OCI-LY7 (cell line): ENCODE results near the gene MED22. TPM values are rescaled to one million over a fixed set of nuclear protein-coding genes. Genes with fewer than 3 reads are reported as not detected.
A peak's percentile ranks its signal among the peaks of the same experiment; 100 is the strongest.

Experiments used
- BruUV-seq: library from RNA; stranded (reverse); fragments of 400-500 nt; replicated peaks from 2 replicates; lab custom pipeline; 2021; lab: Mats Ljungman, UMichigan
- CTCF ChIA-PET: fragments of 300-600 bp; sonication (Branson Sonifier 250); formaldehyde crosslinking; loops from one replicate; lab custom pipeline; 2022; ENCODE audit warnings: antibody characterized with exemption; ENCODE audit not compliant: unreplicated experiment; lab: Charles Lee
- POLR2A ChIA-PET: fragments of 300-600 bp; sonication (Branson Sonifier 250); formaldehyde crosslinking; loops from one replicate; lab custom pipeline; 2022; ENCODE audit warnings: antibody characterized with exemption; lab: Charles Lee
- DNase-seq: peaks from one replicate; pipeline ENCODE4 v3.0.0-alpha.2; 2015; ENCODE audit warnings: low spot score
- H2AFZ ChIP-seq: fragments of 200-600 bp; sonication (generic), shearing (Covaris generic); 2 replicates; pipeline ENCODE4 v1.6.1; 2014; ENCODE audit warnings: mild to moderate bottlenecking, antibody characterized with exemption, low read length, moderate library complexity
- H3K27ac ChIP-seq: fragments of 200-600 bp; sonication (generic); 2 replicates; pipeline ENCODE4 v1.5.1; 2014; ENCODE audit warnings: mixed run types, low read depth, mild to moderate bottlenecking, moderate library complexity, low read length, inconsistent platforms; ENCODE audit not compliant: poor library complexity, severe bottlenecking
- H3K36me3 ChIP-seq: fragments of 200-600 bp; sonication (generic); 2 replicates; pipeline ENCODE4 v1.6.1; 2014; ENCODE audit warnings: mild to moderate bottlenecking, antibody characterized with exemption, low read length, moderate library complexity, mixed read lengths; ENCODE audit not compliant: insufficient read depth
- H3K4me1 ChIP-seq: fragments of 200-600 bp; sonication (generic); 2 replicates; pipeline ENCODE4 v1.5.1; 2014; ENCODE audit warnings: mild to moderate bottlenecking, low read length; ENCODE audit not compliant: insufficient read depth, poor library complexity, severe bottlenecking
- H3K4me2 ChIP-seq: fragments of 200-600 bp; sonication (generic); 2 replicates; pipeline ENCODE4 v1.6.1; 2014; ENCODE audit warnings: mild to moderate bottlenecking, low read length
- H3K4me3 ChIP-seq: fragments of 200-600 bp; sonication (generic); 2 replicates; pipeline ENCODE4 v1.5.1; 2014; ENCODE audit warnings: mild to moderate bottlenecking, low read depth, low read length; ENCODE audit not compliant: poor library complexity, severe bottlenecking
- H3K79me2 ChIP-seq: fragments of 200-600 bp; sonication (generic); 2 replicates; pipeline ENCODE4 v1.6.1; 2016; ENCODE audit warnings: low read depth, mild to moderate bottlenecking, low read length, moderate library complexity, mixed read lengths; ENCODE audit not compliant: insufficient read depth
- H3K9me2 ChIP-seq: fragments of 200-600 bp; sonication (generic); 2 replicates; pipeline ENCODE4 v1.6.1; 2016; ENCODE audit warnings: mild to moderate bottlenecking, low read length, mixed read lengths; ENCODE audit not compliant: insufficient read depth
- H3K9me3 ChIP-seq: fragments of 200-600 bp; sonication (generic); 2 replicates; pipeline ENCODE4 v1.6.1; 2014; ENCODE audit warnings: mild to moderate bottlenecking, mixed run types, low read length, mixed read lengths
- H4K20me1 ChIP-seq: fragments of 200-600 bp; sonication (generic); 2 replicates; pipeline ENCODE4 v1.6.1; 2014; ENCODE audit warnings: mild to moderate bottlenecking, antibody characterized with exemption, low read length, moderate library complexity, mixed read lengths; ENCODE audit not compliant: insufficient read depth
- CTCF ChIP-seq: fragments of 200-600 bp; sonication (generic); conservative IDR thresholded peaks from 2 replicates; pipeline ENCODE4 v1.5.1; 2014; ENCODE audit warnings: mild to moderate bottlenecking, antibody characterized with exemption, low read length, moderate library complexity, mixed read lengths
- EZH2phosphoT487 ChIP-seq: fragments of 200-600 bp; sonication (generic); IDR thresholded peaks from 2 replicates; pipeline ENCODE4 v1.6.1; 2018; ENCODE audit warnings: low read depth, borderline replicate concordance, mild to moderate bottlenecking, mixed run types, antibody characterized with exemption, low read length, moderate library complexity, mixed read lengths
- intact Hi-C: fragments of 100-400 bp; cut with micrococcal nuclease; formaldehyde crosslinking; loops from one replicate; pipeline ENCODE4 v1.10.0; 2022; ENCODE audit not compliant: unreplicated experiment
- total RNA-seq, 2 experiments: library from RNA; depleted of rRNA in 1 of 2; stranded (reverse); fragments of >200 nt in 1 of 2; shearing (Covaris generic) in 1 of 2; gene quantifications; 2 replicates each; pipeline ENCODE4 v1.2.3, GENCODE V29; 2014 to 2022

Gene MED22
- total RNA-seq, 2 experiments from 2014 or later, result 52.0 to 62.1 TPM

GRCh38 chr9:133366435-133366834, 18.5 kb upstream of the MED22 start:
- Histone ChIP-seq H3K27ac (no peak overlapping the region), H3K4me2 (no peak overlapping the region), H3K9me2 (no peaks in the 10 kb centered on the region), H3K36me3 (peaks cover 92% of the 10 kb centered on the region), H3K79me2 (peaks cover 32% of the 10 kb centered on the region; the same call in 1 of the 2 replicates), H4K20me1 (peaks cover 10% of the 10 kb centered on the region; the same call in 1 of the 2 replicates), H3K9me3 (no peaks in the 10 kb centered on the region), H2AFZ (no peak overlapping the region), H3K4me1 (peaks cover 14% of the 10 kb centered on the region), H3K4me3 (no peak overlapping the region)
- POLR2A ChIA-PET, result no interaction called here
- CTCF ChIA-PET, result no interaction called here
- no peak for DNase-seq
- intact Hi-C loops, result no loop called here
- no TSS peak for BruUV-seq
- no peak for TF ChIP-seq EZH2phosphoT487
- TF ChIP-seq CTCF, result no peak

- no peak overlapping the region for H2AFZ ChIP-seq
- DNase-seq, result no peak
- H3K36me3 ChIP-seq, result peaks cover 90% of the 10 kb centered on the region
- no peaks in the 10 kb centered on the region for H4K20me1 ChIP-seq
- no peaks in the 10 kb centered on the region for H3K9me3 ChIP-seq
- TF ChIP-seq EZH2phosphoT487, result no peak
- TF ChIP-seq CTCF, result no peak
- CTCF ChIA-PET, result interaction anchor here (0.7 kb wide), 1 partner anchor 8 kb away, joined by 3 read pairs; no protein-coding TSS in a partner anchor
- BruUV-seq, result TSS peak; percentile 63
- H3K27ac ChIP-seq, result no peak overlapping the region
- intact Hi-C loops, result no loop called here
- H3K4me1 ChIP-seq, result peaks cover 5% of the 10 kb centered on the region
- POLR2A ChIA-PET, result no interaction called here
- no peak overlapping the region for H3K4me3 ChIP-seq
- H3K4me2 ChIP-seq, result no peak overlapping the region
- no peaks in the 10 kb centered on the region for H3K9me2 ChIP-seq
- H3K79me2 ChIP-seq, result no peaks in the 10 kb centered on the region
Observed at GRCh38 chr9:133362359-133363044, 14.6 kb upstream of the MED22 start.

- Histone ChIP-seq H3K9me3 (no peaks in the 10 kb centered on the region), H2AFZ (no peak overlapping the region), H4K20me1 (no peaks in the 10 kb centered on the region), H3K4me2 (no peak overlapping the region), H3K27ac (no peak overlapping the region), H3K9me2 (no peaks in the 10 kb centered on the region), H3K79me2 (no peaks in the 10 kb centered on the region), H3K4me1 (peaks cover 10% of the 10 kb centered on the region), H3K4me3 (no peak overlapping the region), H3K36me3 (peaks cover 81% of the 10 kb centered on the region)
- no peak for TF ChIP-seq CTCF
- no peak for TF ChIP-seq EZH2phosphoT487
- ChIA-PET POLR2A (no interaction called here), CTCF (no interaction called here)
- intact Hi-C loops, result no loop called here
- no TSS peak for BruUV-seq
- no peak for DNase-seq
Observed at GRCh38 chr9:133361507-133362092, 13.7 kb upstream of the MED22 start.
